Activated naive CD4-positive, alpha-beta T cell treated with anti-CD3 and anti-CD28 coated beads, Interleukin-2, amount 50 U/mL, for 16 hours (primary cell): ENCODE measurements around the gene AMN.

Source experiments
- DNase-seq: peaks from one replicate; pipeline ENCODE4 v3.0.0-alpha.2; 2020

AMN gene

DNA sequence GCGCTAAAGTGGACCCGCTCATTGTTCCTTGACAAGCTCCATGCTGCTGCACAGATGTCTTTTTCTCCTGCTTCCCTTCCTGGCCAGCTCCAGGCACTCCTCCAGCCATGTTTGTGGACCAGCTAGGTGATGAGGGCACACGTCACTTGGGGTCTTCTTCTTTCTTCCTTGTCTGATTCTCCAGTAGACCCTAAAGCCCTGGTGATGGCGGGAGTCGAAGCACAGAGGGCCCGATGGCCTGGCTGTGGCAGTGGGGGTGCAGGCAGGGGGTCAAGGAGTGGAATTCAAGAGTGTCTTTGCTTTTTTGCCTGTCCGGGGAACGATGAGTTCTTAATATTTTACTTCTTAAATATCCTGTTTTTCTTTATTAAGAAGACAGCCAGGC is 23.0 kb upstream of the AMN start:
- no peak for DNase-seq

DNA sequence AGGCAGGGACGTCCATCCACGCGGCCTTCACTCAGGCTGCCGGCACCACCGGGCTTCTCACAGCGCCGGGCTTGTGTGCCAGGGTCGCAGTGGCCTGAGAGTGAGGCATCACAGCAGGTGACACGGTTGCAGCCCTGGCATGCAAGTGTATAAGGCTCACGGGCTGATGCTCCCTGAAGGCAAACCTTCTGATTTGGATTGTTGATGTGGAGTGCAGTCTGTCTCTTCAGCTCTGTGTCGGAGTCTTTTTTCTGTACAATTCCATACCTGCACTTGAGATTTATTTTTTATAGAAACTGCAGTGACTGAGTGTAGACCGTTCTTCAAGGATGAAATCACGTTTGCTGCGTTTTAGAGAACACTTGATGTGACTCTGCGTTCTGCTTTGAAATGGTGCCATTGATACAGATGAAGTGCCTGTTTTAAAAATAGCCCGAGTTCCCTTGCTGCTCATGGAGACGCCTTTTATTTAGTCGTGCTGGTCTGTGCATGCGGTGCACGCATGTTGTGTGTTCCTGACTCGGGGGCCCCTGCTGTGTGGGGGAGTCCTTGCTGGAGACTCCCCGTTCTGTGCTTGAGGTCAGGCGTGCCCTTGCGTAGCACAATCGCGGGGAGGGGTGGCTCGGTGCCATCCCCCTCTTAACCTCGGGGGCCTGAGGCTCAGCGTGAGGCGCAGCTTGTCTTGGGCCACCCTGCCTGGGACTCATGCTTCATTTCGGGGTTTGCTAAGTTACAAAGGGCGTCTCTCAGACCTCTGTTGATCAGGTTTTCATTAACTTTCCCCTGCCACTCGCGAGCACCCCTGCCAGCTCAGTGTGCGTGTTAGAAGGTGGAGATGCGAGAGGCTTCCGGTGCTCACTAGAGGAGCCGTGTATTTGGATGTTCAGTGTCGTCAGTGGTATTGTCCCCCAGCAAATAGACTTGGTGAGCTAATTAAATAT is 21.6 kb upstream of the AMN start:
- DNase-seq: no peak

DNA sequence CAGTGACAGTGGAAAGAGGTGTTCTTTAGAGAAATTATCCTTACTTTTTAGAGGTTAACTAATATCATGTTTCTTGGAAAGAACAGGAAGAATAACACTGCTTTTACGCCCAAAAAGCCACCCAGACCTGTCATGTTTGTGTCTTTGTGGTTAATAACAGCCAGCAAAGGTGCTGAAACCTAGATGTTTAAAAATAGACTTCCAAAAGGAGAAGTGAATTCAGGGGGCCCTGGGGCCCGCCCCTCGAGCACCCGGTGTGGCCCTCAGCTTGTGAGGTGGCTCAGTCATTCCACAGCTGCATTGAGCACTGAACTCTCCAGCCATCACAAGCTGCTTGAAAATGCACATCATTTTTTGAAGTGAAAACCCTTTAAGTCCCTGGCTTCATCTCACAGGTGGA is 20.8 kb upstream of the AMN start:
- DNase-seq: no peak

DNA sequence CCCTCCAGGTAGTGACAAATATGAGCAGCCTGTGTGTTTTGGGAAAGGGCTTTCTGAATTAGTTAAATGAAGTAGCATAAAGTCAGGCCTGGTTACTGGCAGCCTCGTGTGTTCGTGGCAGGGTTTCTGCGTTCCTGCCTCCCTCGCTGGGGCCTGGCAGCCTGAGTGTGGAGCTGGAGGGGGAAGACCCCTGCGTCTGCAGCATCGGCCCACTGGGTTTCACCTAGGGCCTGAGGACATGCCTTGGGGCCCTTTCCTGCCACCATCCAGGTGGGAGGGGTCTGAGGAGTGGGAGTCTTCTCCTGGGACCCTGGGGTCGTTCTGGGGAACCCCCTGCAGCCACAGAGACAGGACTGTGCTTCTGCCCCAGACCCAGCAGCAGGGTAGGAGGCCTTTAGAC is 20.4 kb upstream of the AMN start:
- no peak for DNase-seq

DNA sequence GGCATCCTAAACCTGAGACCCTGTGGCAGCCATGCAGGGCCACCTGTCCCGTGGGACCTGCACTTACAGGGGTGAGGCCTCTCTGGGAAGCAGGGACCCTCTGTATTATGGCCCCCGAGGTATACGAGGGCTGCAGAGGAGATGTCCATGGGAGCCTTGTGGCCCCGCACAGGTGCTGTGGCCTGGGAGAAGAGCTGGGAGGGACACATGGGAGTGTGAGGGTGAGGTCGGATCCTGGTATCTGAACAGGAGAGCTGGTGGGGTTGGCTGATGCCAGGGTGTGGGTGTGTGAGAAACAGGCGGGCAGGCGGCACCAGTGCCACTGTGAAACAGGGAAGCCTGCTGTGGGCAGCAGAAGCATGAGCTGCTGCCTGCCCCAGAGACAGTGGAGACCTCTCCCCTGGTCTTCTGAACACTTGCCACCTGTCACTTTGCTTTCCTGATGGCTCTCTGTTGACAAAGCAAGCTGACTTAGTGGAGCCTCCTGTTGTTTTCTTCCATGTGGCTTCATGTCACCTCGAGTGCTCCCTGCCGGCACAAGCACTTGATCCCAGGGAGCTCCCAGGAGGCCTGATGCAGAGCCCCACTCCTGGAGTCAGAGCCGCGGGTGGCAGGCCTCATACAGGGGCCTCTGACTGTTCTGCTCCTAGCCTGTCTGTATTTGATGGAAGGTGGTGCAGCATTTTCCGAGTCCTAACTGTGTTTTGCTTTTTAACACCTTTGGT is 19.8 kb upstream of the AMN start:
- DNase-seq: no peak

DNA sequence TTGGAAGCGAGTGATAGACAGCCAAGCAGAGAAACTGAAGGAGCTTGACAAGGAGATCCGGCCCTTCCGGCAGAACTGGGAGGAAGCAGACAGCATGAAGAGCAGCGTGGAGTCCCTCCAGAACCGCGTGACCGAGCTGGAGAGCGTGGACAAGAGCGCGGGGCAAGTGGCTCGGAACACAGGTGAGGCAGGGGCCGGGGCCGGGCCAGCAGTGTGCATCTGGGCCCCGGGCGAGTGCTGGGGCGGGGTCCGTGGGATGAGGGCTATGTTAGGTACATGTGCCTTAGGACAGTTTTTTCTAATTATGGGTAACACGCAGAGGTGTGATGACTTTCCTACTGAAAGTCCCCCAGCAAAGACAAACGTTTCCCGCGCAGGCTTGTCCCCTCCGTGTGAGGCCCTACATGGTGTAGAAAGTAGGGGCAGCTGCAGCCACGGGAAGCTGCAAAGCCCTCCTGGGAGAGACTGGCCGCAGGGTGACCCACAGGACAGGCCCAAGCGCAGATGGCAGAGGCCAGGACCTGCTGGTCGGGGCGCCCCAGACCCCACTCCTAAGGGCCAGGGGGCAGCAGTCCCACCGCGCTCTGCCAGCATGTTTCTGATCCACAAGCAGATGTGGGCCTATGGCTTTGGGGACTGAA is 19.1 kb upstream of the AMN start:
- DNase-seq: no peak

DNA sequence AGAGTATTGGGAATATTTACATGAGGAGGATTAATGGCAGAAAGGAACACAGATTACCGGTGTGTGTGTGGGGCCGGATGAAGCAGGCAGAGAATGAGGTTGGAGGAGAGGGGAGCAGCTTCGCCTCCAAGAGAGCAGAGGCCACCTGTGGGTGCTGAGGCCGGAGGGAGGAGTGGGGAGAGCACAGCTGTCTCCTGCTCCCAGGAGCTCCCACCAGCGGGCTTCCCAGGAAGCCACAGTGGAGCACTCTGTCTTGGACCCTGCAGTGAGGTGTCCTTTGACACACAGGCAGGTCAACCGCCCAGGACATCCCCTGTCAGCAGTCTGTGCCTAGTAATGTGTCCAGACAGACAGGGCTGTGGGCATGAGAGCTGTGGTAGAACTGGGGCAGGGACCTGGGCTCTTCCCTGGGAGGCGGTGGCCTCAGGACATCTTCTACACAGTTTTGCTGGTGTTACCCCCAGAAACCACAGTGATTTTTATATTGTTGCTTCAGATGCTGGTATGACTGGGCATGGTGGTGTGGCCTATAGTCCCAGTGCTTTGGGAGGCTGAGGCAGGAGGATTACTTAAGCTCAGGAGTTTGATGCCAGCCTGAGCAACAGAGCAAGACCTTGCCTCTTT is 18.5 kb upstream of the AMN start:
- DNase-seq: no peak

DNA sequence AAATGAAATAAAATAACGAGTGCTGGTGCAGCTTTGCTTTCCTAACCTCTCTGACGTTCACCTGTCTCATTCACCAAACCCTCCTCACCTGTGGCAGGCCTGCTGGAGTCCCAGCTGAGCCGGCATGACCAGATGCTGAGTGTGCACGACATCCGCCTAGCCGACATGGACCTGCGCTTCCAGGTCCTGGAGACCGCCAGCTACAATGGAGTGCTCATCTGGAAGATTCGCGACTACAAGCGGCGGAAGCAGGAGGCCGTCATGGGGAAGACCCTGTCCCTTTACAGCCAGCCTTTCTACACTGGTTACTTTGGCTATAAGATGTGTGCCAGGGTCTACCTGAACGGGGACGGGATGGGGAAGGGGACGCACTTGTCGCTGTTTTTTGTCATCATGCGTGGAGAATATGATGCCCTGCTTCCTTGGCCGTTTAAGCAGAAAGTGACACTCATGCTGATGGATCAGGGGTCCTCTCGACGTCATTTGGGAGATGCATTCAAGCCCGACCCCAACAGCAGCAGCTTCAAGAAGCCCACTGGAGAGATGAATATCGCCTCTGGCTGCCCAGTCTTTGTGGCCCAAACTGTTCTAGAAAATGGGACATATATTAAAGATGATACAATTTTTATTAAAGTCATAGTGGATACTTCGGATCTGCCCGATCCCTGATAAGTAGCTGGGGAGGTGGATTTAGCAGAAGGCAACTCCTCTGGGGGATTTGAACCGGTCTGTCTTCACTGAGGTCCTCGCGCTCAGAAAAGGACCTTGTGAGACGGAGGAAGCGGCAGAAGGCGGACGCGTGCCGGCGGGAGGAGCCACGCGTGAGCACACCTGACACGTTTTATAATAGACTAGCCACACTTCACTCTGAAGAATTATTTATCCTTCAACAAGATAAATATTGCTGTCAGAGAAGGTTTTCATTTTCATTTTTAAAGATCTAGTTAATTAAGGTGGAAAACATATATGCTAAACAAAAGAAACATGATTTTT is 17.1 kb upstream of the AMN start:
- DNase-seq: no peak

DNA sequence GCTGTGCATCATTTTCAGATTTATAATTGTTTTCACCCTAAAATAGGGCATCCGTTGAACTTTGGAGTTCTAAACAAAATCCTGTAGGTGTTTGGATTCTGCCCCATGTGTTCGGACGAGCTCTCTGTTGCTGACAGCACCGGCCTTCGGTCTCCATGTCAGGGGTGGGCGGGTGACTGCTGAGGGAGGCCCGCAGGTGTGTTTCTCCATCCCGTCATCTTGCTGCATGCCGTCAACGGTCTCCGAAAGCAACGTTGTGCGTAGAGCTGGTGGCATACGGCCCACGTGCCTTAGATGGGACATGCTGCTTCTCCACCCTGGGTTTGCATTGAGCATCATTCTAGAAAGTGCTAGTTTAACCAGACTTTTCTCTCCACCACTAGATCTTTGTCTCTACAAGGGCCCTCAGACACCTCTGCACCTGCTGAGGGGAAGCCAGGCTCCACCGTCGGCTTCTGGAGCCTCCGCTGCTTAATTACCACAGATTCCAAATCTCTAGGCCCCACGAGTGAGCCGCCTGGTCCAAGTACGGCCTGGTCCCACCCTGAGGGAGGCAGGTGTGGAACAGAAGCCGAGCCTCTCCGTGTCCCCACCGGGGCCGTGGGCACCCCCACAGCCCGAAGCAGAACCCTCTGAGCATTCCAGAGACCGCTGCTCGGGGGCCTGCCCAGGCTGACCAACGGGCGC is 15.7 kb upstream of the AMN start:
- no peak for DNase-seq

DNA sequence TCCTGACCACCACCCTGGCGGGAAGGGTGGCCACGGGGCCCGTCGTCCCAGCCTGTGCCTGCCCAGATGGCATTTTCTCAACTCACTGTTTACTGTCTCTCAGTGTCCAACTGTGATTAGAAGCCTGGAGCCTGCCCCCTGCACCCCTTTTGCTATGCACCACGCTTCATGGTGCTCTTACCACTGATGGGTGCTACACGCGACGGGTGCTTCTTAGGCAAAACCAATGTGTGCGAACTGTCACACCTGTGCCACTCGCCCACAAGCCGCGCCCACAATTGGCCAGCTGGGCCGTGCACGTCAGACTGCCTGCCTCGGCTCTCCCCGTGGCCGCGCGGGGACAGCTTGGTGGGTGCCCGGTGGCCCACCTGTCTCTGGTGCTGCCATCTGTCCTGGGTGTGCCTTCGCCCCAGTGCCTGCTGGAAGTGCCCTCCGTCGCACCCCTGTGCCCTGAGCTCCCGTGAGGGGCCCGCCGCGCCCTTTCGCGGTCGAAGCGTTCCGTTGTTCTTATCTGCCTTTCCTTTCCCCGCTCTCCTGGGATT is 15.1 kb upstream of the AMN start:
- DNase-seq: no peak

DNA sequence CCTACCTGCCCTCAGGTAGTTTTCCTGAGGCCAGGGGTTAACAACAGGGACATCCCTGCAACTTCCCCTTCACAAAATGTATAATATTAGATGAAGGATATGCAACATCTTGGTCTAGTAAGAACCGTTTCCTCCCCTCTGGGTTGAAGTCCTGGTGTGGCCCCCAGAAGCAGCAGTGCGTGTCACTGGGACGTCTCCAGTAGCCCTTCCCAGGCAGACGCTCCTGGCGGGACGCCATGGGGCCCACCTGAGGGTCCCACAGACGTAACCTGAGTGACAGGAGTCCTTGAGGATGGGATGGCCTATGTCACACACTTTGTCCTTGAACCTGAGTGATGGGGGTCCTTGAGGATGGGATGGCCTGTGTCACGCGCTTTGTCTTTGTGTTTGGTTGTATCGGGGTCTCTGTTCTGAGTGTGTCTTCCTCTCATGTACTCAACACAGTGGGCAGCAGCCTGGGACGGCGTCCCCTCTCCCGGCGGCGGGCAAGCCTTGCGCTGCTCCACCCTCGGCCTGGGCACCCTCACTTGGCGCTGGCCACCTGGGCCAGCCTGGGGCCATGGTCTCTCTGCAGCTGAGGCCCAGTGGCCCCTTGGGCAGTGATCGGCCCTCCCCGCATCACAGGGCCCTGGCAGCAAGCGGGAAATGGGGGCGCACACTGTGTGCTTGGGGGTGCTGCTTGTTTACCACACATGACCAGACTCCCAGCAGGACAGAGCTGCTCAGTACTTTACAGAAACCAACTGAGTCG is 14.3 kb upstream of the AMN start:
- DNase-seq: no peak

DNA sequence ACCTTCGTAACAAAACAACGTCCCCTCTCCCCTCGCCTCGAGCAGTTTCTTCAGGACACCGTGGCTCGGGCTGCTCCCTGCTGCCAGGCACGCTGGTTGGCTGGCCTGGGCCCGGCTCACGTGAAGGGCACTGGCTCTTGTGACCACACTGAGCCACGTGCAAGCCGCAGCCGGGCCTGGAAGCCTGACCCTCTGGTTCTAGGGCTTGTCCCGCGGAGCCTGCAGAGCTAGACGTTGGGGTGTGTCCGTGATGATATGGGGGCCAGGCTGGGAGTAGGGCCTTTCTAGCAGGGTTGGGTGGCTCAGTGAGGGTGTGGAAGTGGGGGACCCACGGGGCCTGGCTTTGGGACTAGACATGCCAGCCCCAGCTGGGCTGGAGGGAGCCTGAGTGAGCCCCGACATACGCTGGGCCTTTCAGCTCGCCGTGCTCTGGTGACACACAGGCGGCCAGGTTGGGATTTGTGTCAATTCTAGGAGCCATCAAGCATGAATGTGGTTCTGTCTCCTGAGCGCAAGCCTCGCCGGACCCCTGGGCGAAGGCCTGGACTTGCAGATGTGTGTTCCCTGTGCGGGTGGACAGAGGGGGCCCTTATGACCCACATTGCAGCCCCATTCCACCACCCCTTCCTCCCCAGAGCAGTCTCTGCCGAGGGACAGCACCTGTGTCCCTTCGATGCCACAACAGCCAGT is 13.6 kb upstream of the AMN start:
- no peak for DNase-seq

DNA sequence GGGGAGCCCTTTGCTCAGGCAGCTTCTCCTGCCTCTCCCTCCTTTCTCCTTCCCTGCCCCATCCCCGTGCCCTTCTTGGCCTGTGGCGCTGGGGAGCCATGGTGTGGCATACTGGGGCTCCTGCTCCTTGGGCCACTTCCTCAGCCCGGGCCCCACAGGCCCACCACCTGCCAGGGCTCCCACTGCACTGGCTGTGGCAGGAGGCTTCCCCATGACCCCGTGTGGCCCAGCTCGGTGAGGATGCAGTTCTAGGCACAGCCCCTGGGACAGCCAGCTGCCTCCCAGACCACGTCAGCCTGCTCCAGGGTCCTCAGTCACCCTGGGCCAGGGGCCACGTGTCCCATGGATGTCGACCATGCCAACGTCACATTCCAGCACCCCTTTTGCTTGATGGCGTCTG is 13.0 kb upstream of the AMN start:
- no peak for DNase-seq

DNA sequence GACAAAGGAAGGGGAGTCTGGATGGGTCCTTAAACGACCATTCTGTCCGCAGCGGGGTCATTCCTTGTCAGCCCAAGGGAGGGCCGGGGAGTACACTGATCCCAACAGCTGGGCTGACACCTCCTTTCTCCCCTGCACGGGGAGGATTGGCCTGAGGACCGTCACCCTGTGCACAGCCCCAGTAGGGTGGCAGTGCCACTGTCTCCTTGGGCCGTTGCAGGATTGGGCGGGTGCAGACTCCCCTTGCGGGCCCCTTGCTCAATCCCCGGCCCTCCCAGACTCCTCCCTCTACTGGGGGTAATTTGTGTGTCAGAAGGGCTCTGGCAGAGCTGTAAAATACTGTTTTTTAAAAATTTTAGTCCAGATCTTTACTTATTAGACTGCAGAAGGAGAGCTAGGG is 12.6 kb upstream of the AMN start:
- DNase-seq: no peak

DNA sequence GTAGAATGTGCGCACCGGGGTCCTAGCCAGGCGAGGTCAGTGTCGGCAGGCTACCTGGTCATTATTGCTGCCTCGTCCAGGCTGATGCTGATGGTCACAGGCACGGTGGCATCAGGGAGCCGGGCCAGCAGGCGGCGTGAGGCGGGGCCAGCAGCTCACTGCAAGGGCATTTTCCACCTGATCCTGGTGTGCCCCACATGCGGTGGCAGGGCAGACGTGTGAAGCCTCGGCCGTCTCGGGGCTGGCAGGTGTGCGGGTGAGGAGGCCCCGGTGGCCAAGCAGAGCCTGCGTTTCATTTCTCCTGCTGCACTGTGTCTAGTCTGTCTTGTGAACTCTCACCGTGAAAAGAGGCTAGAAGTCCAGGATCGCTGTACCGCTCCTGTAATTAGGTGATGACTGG is 12.0 kb upstream of the AMN start:
- no peak for DNase-seq

DNA sequence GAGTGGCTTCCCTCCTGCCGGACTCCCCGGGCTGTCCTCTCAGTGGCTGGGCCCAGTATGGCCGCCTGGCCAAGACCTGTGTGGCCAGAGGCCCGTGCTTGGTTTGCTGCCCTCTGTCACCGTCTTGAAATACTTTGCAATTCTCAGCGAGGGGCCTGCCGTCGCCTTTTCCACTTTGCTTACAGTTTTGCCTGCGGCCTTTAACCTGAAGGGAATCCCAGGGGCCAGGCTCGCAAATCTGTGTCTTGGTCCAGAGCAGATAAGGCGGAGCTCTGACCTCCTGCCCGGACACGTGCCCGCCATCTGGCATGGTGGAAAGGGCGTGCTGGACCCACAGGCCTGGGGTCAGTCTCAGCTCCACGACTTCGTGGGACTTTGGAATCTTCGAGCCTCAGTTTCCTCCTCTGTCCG is 10.9 kb upstream of the AMN start:
- DNase-seq: no peak

DNA sequence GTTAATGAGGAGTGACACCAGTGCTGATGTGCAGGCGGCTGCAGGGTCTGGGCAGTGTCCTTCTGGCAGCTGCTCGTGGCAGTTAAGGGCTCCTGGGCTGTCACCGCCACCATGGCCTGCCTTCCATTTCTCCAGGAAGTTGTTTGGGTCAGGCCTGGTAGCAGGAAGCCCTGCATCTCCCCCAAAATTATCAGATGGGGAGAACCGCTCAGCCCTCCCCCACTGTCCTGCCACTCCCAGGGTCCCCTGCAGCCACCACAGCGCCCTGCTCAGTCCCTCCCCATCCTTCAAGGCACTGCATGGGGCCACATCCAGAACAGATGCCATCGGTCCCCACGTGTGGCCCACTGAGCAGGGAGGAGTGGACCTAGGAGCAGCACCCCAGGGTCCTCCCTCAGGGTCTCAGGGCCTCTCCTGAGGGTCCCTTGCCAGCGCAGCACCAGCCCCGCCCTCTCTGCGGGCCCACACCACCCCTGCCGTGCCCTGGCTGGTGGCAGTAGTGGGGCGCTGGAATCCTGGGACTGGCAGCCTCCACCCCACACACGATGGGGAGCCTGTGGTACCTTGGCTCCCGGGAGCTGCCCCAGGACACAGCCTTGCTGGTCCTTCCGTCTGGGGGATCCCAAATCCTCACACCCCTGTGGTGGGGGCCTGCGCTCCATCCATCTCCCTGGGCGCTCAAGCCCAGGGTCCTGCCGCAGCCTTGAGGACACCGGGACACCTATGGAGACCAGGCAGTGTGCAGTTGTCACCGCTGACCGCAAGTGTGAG is 10.3 kb upstream of the AMN start:
- no peak for DNase-seq

DNA sequence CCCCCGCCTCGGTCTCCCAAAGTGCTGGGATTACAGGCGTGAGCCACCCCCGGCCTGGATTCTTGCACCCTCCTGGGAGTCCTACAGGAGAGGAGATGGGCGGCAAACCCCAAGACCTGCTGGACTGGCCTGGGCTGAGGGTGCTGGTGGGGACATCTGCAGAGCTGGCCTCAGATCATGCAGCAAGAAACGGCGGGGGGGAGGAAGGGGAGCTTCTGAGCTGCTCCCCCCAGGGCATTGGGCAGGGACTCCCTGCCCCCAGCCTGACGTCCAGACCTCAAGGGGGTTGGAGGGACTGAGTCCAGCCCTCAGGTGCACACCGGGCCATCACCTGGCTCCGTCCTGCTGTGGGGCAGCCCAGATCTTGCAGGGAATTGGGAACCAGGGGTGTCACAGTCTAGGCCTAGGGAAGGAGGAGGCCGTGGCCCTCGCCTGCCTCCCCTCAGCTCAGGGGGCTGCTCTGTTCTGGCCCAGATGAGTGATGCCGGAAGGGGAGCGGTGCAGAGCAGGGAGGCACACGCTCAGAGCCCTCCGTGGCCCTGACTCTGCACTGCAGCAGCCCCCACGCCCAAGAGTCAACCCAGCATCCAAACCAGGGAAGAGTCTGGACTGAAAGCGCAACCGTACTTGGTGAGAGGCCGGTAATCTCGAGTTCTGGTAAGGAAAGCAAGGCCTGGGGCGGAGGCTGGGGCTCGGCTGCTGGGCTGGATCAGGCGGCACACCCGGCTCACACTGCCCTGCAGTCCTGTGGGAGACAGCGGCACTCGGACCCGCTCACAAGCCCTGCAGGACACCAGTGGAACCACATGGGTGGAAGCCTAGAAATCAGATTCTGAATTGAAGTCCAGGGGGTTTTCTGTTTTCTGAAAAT is 8.9 kb upstream of the AMN start:
- DNase-seq: no peak
